CD14-positive monocyte (primary cell): ENCODE data around the gene LIF. TPM values are rescaled to one million over a fixed set of nuclear protein-coding genes. Genes with fewer than 3 reads are reported as not detected.

Source experiments
- DNase-seq, 3 donors: peaks; one replicate each; pipeline ENCODE4 v3.0.0-alpha.2; 2011 to 2022
- H2AFZ ChIP-seq: 2 replicates; pipeline ENCODE4 v1.6.0; 2012; ENCODE audit warnings: mild to moderate bottlenecking, low read depth, low read length, inconsistent platforms; ENCODE audit not compliant: insufficient read depth, poor library complexity, severe bottlenecking
- H3K27ac ChIP-seq, 2 donors: 1 replicate in 1 of 2; 2 replicates in 1 of 2; pipeline ENCODE4 v1.5.1; 2012 to 2013; ENCODE audit warnings: low read length in 2 of 2, control low read depth in 1 of 2, inconsistent platforms in 1 of 2, low read depth in 1 of 2, mild to moderate bottlenecking in 1 of 2
- H3K27me3 ChIP-seq, 2 donors: one replicate each; pipeline versions ENCODE4 v1.6.0 to v1.6.1; 2011 to 2013; ENCODE audit warnings: low read length in 2 of 2; ENCODE audit not compliant: control insufficient read depth in 2 of 2, insufficient read depth in 2 of 2
- H3K36me3 ChIP-seq, 2 donors: replicated peaks in 1 of 2; 1 replicate in 1 of 2; 2 replicates in 1 of 2; pipeline versions ENCODE4 v1.5.1 to v1.6.1; 2012 to 2013; ENCODE audit warnings: low read length in 2 of 2, control low read depth in 1 of 2, inconsistent platforms in 1 of 2, mild to moderate bottlenecking in 1 of 2; ENCODE audit not compliant: insufficient read depth in 2 of 2, control insufficient read depth in 1 of 2
- H3K4me1 ChIP-seq, 2 donors: 1 replicate in 1 of 2; 2 replicates in 1 of 2; pipeline versions ENCODE4 v1.5.1 to v1.6.1; 2012 to 2013; ENCODE audit warnings: low read length in 2 of 2, control low read depth in 1 of 2, inconsistent platforms in 1 of 2, mild to moderate bottlenecking in 1 of 2, moderate library complexity in 1 of 2; ENCODE audit not compliant: insufficient read depth in 2 of 2, control insufficient read depth in 1 of 2
- H3K4me2 ChIP-seq: replicated peaks from 2 replicates; pipeline ENCODE3; 2012; ENCODE audit warnings: low read length, moderate library complexity, mild to moderate bottlenecking; ENCODE audit not compliant: poor library complexity, severe bottlenecking; ENCODE audit errors: extremely low read depth
- H3K4me3 ChIP-seq, 3 experiments: fragments of 200-600 bp in 1 of 3; sonication (generic) in 1 of 3; replicated peaks in 1 of 3; 1 replicate in 2 of 3; 2 replicates in 1 of 3; pipeline ENCODE4 v1.5.1; 2011 to 2013; ENCODE audit warnings: low read length in 3 of 3, mild to moderate bottlenecking in 3 of 3, control low read depth in 2 of 3, low read depth in 2 of 3, inconsistent platforms in 1 of 3, moderate library complexity in 1 of 3
- H3K79me2 ChIP-seq: 2 replicates; pipeline ENCODE4 v1.6.0; 2012; ENCODE audit warnings: mild to moderate bottlenecking, control low read depth, inconsistent platforms, low read length, moderate library complexity; ENCODE audit not compliant: insufficient read depth
- H3K9ac ChIP-seq: 2 replicates; pipeline ENCODE4 v1.6.0; 2017; ENCODE audit warnings: low read length, mild to moderate bottlenecking; ENCODE audit not compliant: insufficient read depth, poor library complexity, severe bottlenecking
- H3K9me3 ChIP-seq, 2 donors: replicated peaks in 1 of 2; 1 replicate in 1 of 2; 2 replicates in 1 of 2; pipeline versions ENCODE4 v1.5.1 to v1.6.1; 2012 to 2013; ENCODE audit warnings: low read length in 2 of 2, control low read depth in 1 of 2; ENCODE audit not compliant: control insufficient read depth in 1 of 2, insufficient read depth in 1 of 2
- H4K20me1 ChIP-seq: 2 replicates; pipeline ENCODE4 v1.6.0; 2012; ENCODE audit warnings: mild to moderate bottlenecking, low read length, control low read depth, moderate library complexity; ENCODE audit not compliant: insufficient read depth
- H3K27ac Mint-ChIP-seq, 7 donors: one replicate each; pipeline ENCODE4 v1.8.0; 2020; ENCODE audit warnings: mild to moderate bottlenecking in 7 of 7, mixed read lengths in 7 of 7, moderate library complexity in 6 of 7, inconsistent platforms in 2 of 7
- H3K27me3 Mint-ChIP-seq, 3 donors: one replicate each; pipeline ENCODE4 v1.8.0; 2021 to 2022; ENCODE audit warnings: low read depth in 3 of 3, mild to moderate bottlenecking in 3 of 3, mixed read lengths in 3 of 3, moderate library complexity in 3 of 3, inconsistent platforms in 1 of 3
- H3K36me3 Mint-ChIP-seq, 2 donors: one replicate each; pipeline ENCODE4 v1.8.0; 2020; ENCODE audit warnings: mixed read lengths in 2 of 2, inconsistent platforms in 1 of 2, mild to moderate bottlenecking in 1 of 2
- H3K4me1 Mint-ChIP-seq: one replicate; pipeline ENCODE4 v1.8.0; 2020; ENCODE audit warnings: mild to moderate bottlenecking, mixed read lengths
- H3K4me3 Mint-ChIP-seq, 2 donors: one replicate each; pipeline ENCODE4 v1.8.0; 2020; ENCODE audit warnings: mild to moderate bottlenecking in 2 of 2, mixed read lengths in 2 of 2, moderate library complexity in 1 of 2
- H3K9me3 Mint-ChIP-seq, 7 donors: one replicate each; pipeline ENCODE4 v1.8.0; 2020 to 2022; ENCODE audit warnings: mixed read lengths in 7 of 7, mild to moderate bottlenecking in 6 of 7, moderate library complexity in 6 of 7, inconsistent platforms in 2 of 7
- CTCF ChIP-seq: fragments of 200-600 bp; IDR thresholded peaks from one replicate; pipeline ENCODE4 v1.8.0; 2022; ENCODE audit warnings: antibody characterized with exemption, mild to moderate bottlenecking
- WGBS: methylation state at CpG from one replicate; pipeline ENCODE4 v1.1.5; 2013; ENCODE audit warnings: missing lambda C conversion rate; ENCODE audit not compliant: insufficient coverage; 5-methylcytosine and 5-hydroxymethylcytosine counted together
- intact Hi-C, 2 donors: fragments of 100-400 bp; cut with micrococcal nuclease; formaldehyde crosslinking; loops; one replicate each; pipeline versions ENCODE4 v1.15.0 to v1.15.1; 2023
- polyA plus RNA-seq, 3 donors: library from polyadenylated mRNA; depleted of rRNA in 1 of 3; unstranded in 2 of 3; stranded (reverse) in 1 of 3; fragments of 300-500 nt in 2 of 3; fragments of >200 nt in 1 of 3; fragmentation: Illumina TruSeq in 2 of 3; gene quantifications; 1 replicate in 2 of 3; 2 replicates in 1 of 3; pipeline ENCODE4 v1.2.3, GENCODE V29; 2012 to 2021

LIF gene
- polyA plus RNA-seq, 3 donors, result 7.0 TPM; not detected in 2

GRCh38 chr22:30260276-30260675 is 13.7 kb upstream of the LIF start:
- DNase-seq, result no peak
- Histone ChIP-seq H3K27me3 (no peaks in the 10 kb centered on the region), H4K20me1 (no peaks in the 10 kb centered on the region), H3K27ac (no peak overlapping the region), H3K4me1 (peaks cover 54 to 61% of the 10 kb centered on the region in 2 donors), H3K9me3 (no peaks in the 10 kb centered on the region), H3K4me2 (no peak overlapping the region), H3K36me3 (no peaks in the 10 kb centered on the region), H2AFZ (no peak overlapping the region), H3K79me2 (no peaks in the 10 kb centered on the region), H3K9ac (no peak overlapping the region), H3K4me3 (no peak overlapping the region)
- WGBS, result 100% methylated on average over 4 of the region's 11 CpGs
- TF ChIP-seq CTCF, result no peak
- H3K4me1 Mint-ChIP-seq, result peaks cover 68% of the 10 kb centered on the region
- peak overlapping the region in 6 of 7 donors; percentile 13 to 99 (median 90) for H3K27ac Mint-ChIP-seq
- H3K36me3 Mint-ChIP-seq, result peaks cover 9 to 17% of the 10 kb centered on the region in 2 donors
- no peaks in the 10 kb centered on the region for H3K9me3 Mint-ChIP-seq
- H3K27me3 Mint-ChIP-seq, result peaks cover 12 to 20% (median 14%) of the 10 kb centered on the region in 3 donors
- no peak overlapping the region for H3K4me3 Mint-ChIP-seq
- intact Hi-C loops, result loop anchor here in 1 of 2 donors (2.0 kb wide), 1 partner anchor 47 kb away; no protein-coding TSS in a partner anchor

- no peak overlapping the region for H3K9ac ChIP-seq
- Mint-ChIP-seq H3K9me3 (no peaks in the 10 kb centered on the region), H3K27me3 (peaks cover 5 to 14% (median 10%) of the 10 kb centered on the region in 3 donors), H3K36me3 (no peaks in the 10 kb centered on the region), H3K4me1 (peaks cover 35% of the 10 kb centered on the region), H3K27ac (peak overlapping the region in 2 of 7 donors; percentile 30 to 58), H3K4me3 (no peak overlapping the region)
- no peak for TF ChIP-seq CTCF
- H3K27ac ChIP-seq, result no peak overlapping the region
- no peaks in the 10 kb centered on the region for H3K79me2 ChIP-seq
- DNase-seq, result no peak
- intact Hi-C loops, result loop anchor here in 1 of 2 donors (2.0 kb wide), 1 partner anchor 146 kb away; no protein-coding TSS in a partner anchor
- WGBS, result 70% methylated on average over 4 of the region's 6 CpGs
- no peaks in the 10 kb centered on the region for H3K9me3 ChIP-seq
- no peak overlapping the region for H3K4me3 ChIP-seq
- H3K27me3 ChIP-seq, result no peaks in the 10 kb centered on the region
- no peak overlapping the region for H3K4me2 ChIP-seq
- no peaks in the 10 kb centered on the region for H4K20me1 ChIP-seq
- H2AFZ ChIP-seq, result no peak overlapping the region
- no peaks in the 10 kb centered on the region for H3K36me3 ChIP-seq
- H3K4me1 ChIP-seq, result peaks cover 16 to 28% of the 10 kb centered on the region in 2 donors
Observed at GRCh38 chr22:30254314-30254713, 7.8 kb upstream of the LIF start.
